ENCODE data around the gene RASAL2.

DNA sequence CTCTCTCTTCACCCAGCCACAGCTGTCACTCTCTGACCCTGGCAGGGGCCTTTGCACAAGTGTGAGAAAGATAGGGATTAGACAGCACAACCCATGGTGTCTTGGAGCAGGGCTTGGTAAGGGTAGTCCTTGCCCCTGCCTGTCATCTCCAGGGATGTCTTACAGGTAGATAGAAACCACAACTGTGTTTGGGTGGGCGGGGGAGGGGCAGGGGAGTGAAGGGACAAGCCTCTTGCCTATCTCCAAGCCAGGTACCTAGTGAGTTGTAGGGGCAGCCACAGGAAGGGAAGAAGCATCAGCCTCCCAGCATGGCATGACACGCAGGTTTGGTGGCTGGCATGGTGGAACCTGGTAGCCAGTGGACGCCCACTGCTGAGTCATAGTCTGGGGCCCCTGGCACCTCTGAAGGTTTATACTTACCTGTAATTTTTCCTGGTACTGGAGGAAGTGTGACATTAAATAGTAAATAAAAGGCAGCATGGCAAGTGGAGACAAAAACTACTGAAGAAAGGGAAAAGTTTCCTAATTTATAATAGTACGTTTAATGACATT is 305.3 kb downstream of the RASAL2 start:
- TF ChIP-seq, protein P1, sequence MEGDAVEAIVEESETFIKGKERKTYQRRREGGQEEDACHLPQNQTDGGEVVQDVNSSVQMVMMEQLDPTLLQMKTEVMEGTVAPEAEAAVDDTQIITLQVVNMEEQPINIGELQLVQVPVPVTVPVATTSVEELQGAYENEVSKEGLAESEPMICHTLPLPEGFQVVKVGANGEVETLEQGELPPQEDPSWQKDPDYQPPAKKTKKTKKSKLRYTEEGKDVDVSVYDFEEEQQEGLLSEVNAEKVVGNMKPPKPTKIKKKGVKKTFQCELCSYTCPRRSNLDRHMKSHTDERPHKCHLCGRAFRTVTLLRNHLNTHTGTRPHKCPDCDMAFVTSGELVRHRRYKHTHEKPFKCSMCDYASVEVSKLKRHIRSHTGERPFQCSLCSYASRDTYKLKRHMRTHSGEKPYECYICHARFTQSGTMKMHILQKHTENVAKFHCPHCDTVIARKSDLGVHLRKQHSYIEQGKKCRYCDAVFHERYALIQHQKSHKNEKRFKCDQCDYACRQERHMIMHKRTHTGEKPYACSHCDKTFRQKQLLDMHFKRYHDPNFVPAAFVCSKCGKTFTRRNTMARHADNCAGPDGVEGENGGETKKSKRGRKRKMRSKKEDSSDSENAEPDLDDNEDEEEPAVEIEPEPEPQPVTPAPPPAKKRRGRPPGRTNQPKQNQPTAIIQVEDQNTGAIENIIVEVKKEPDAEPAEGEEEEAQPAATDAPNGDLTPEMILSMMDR (IDR thresholded peaks at IDR 0.05) = no peak
- no peak for TF ChIP-seq POLR2AphosphoS5 (IDR thresholded peaks at IDR 0.05)
- TF ChIP-seq EP300 (IDR thresholded peaks at IDR 0.05) = no peak
- no peak for TF ChIP-seq POLR2A (IDR thresholded peaks at IDR 0.05)

Data from suprapubic skin (tissue), 4 donors.